K562 (cell line): Measurements from ENCODE around the gene LEUTX. TPM values are rescaled to one million over a fixed set of nuclear protein-coding genes. Genes with fewer than 3 reads are reported as not detected.
A peak's percentile ranks its signal among the peaks of the same experiment; 100 is the strongest.

ENCODE experiments used
- AFF1 ChIP-seq, 2 experiments: fragments of 450-650 bp; IDR thresholded peaks; 2 replicates each; pipeline ENCODE4 v1.6.1; 2018; ENCODE audit warnings: mild to moderate bottlenecking in 2 of 2, low read depth in 1 of 2; ENCODE audit not compliant: partially characterized antibody in 2 of 2
- BACH1 ChIP-seq: fragments of 200-800 bp; sonication (Bioruptor generic); IDR thresholded peaks from 2 replicates; pipeline ENCODE4 v1.6.1; 2016; ENCODE audit warnings: missing genetic modification characterization, missing compliant biosample characterization
- BMI1 ChIP-seq: fragments of 150-350 bp; IDR thresholded peaks from 2 replicates; pipeline ENCODE4 v1.6.1; 2014; ENCODE audit warnings: low read length
- CHAMP1 ChIP-seq: fragments of 450-650 bp; IDR thresholded peaks from 2 replicates; pipeline ENCODE4 v1.6.1; 2016; ENCODE audit warnings: mild to moderate bottlenecking
- KDM1A ChIP-seq, 2 experiments: fragments of 450-650 bp; IDR thresholded peaks; 2 replicates each; pipeline ENCODE4 v1.6.1; 2016; ENCODE audit warnings: mild to moderate bottlenecking in 2 of 2
- NFXL1 ChIP-seq: fragments of 450-650 bp; formaldehyde crosslinking; IDR thresholded peaks from 2 replicates; pipeline ENCODE4 v1.4.0; 2021; ENCODE audit warnings: mild to moderate bottlenecking
- NR2F6 ChIP-seq: fragments of 450-650 bp; formaldehyde crosslinking; IDR thresholded peaks from 2 replicates; pipeline ENCODE4 v1.4.0; 2020; ENCODE audit warnings: mild to moderate bottlenecking
- PRMT5 ChIP-seq: sonication (generic); formaldehyde crosslinking; IDR thresholded peaks from 2 replicates; pipeline ENCODE4 v1.5.0; 2020; ENCODE audit warnings: missing genetic modification reagents
- RBM14 ChIP-seq: fragments of 200-400 bp; formaldehyde crosslinking; IDR thresholded peaks from 2 replicates; pipeline ENCODE4 v1.6.1; 2018; ENCODE audit warnings: low read depth, mild to moderate bottlenecking, low read length, moderate library complexity, borderline replicate concordance; ENCODE audit not compliant: insufficient read depth
- SREBF1 ChIP-seq: fragments of 150-350 bp; IDR thresholded peaks from 2 replicates; pipeline ENCODE4 v1.6.1; 2014; ENCODE audit warnings: antibody characterized with exemption, low read depth, low read length, borderline replicate concordance
- TEAD2 ChIP-seq: fragments of 450-650 bp; IDR thresholded peaks from 2 replicates; pipeline ENCODE4 v1.6.1; 2016; ENCODE audit warnings: missing genetic modification characterization, control low read depth, missing compliant biosample characterization
- U2AF2 ChIP-seq: fragments of 200-400 bp; formaldehyde crosslinking; optimal IDR thresholded peaks from 2 replicates; pipeline ENCODE3; 2017; ENCODE audit warnings: low read depth, mild to moderate bottlenecking, low read length
- ZBTB1 ChIP-seq: sonication (generic); formaldehyde crosslinking; IDR thresholded peaks from 2 replicates; pipeline ENCODE4 v1.8.1; 2023; ENCODE audit warnings: missing genetic modification reagents, low read depth, mild to moderate bottlenecking, borderline replicate concordance
- ZFPM2 ChIP-seq: fragments of 250-450 bp; sonication (Bioruptor Pico); IDR thresholded peaks from 2 replicates; pipeline ENCODE4 v1.5.1; 2022; ENCODE audit warnings: mild to moderate bottlenecking
- ZNF175 ChIP-seq: fragments of 200-800 bp; sonication (Bioruptor generic); IDR thresholded peaks from 2 replicates; pipeline ENCODE4 v1.6.1; 2016; ENCODE audit warnings: low read depth, mild to moderate bottlenecking, missing genetic modification characterization, missing compliant biosample characterization
- ZNF217 ChIP-seq: sonication (generic); formaldehyde crosslinking; IDR thresholded peaks from 2 replicates; pipeline ENCODE4 v1.8.0; 2022; ENCODE audit warnings: mild to moderate bottlenecking, missing genetic modification reagents
- ZNF551 ChIP-seq: fragments of 250-450 bp; sonication (Bioruptor Pico); IDR thresholded peaks from 2 replicates; pipeline ENCODE4 v1.5.0; 2021; ENCODE audit warnings: mild to moderate bottlenecking, moderate library complexity
- ZNF589 ChIP-seq: fragments of 200-800 bp; sonication (Bioruptor generic); IDR thresholded peaks from 2 replicates; pipeline ENCODE4 v1.6.1; 2016; ENCODE audit warnings: low read depth, missing genetic modification characterization, missing compliant biosample characterization
- polyA plus RNA-seq, 8 experiments: library from polyadenylated mRNA; depleted of rRNA in 4 of 8; stranded (reverse) in 5 of 8; unstranded in 3 of 8; fragments of >200 nt; fragmentation: Nextera tagmentation in 2 of 8; fragmentation: Illumina TruSeq in 1 of 8; extraction: Ambion mirVana in 2 of 8; extraction: Trizol in 1 of 8; gene quantifications; 2 replicates each; pipeline versions ENCODE4 v1.2.1 to v1.2.3, GENCODE V29; 2011 to 2014; ENCODE audit warnings: inconsistent platforms in 1 of 8, missing spikeins in 1 of 8
- total RNA-seq, 7 experiments: library from RNA; depleted of rRNA in 6 of 7; stranded (reverse); fragments of >200 nt in 6 of 7; fragmentation: Illumina TruSeq in 2 of 7; extraction: Trizol in 2 of 7; gene quantifications; 2 replicates each; pipeline versions ENCODE4 v1.2.1 to v1.2.3, GENCODE V29; 2011 to 2021; ENCODE audit warnings: low replicate concordance in 1 of 7
- TF ChIP-seq, protein P1 (sequence below): fragments of 450-650 bp; IDR thresholded peaks from 2 replicates; pipeline ENCODE4 v1.6.1; 2016; ENCODE audit warnings: missing biosample characterization, missing genetic modification characterization

Gene LEUTX
- total and polyA plus RNA-seq, 9 of the 15 experiments (the other 6 are each of a cell fraction or from before 2014, with no cell fraction given), result not detected

DNA sequence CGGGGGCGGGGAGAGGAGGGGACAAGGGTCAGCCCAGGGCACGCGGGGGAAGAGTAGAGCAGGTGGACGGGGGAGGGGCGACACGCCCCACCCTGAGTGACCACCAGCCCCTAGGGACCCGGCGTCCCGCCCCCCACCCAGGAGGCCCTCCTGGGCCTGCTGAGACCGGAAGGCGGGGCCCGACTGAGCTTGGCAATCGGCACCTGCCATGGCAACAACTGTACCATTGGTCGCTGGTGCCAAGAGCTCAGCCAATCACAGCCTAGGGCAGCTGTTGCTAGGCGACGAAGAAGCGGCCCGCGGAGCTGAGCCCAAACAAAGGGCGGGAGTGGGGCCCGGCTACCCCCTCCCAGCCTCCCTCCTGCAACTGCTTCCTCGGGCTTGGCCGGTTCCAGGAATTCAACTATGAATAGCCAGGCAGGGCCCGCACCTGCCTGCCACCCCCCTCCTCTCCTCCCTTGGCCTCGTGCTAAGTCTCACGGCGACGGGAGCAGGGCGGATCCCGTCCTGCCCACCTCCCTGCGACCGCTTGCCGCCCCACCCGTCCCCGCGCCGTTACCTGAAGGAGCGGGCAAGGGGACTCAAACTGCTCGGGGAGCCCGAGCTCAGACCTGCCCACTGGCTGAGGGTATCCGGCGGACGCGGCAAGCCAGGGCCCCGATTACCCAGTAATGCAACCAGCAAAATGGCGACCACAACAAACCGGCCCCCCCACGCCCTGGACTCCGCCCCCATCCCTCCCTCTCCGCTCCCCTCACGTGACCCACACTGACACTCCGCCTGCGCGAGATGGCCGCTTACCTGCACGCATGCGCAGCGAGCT lies 55.0 kb downstream of the LEUTX start, which contains the start of gene DYRK1B (continued):
- no peak for TF ChIP-seq RBM14
- peak; percentile 83 for TF ChIP-seq BMI1
- TF ChIP-seq U2AF2, result no peak
- TF ChIP-seq ZFPM2 (CRISPR knock-in tag), result no peak
- no peak for TF ChIP-seq CHAMP1
- no peak for TF ChIP-seq TEAD2 (tag)
- TF ChIP-seq NR2F6 (CRISPR knock-in tag), result no peak
- no peak for TF ChIP-seq ZNF217
- TF ChIP-seq SREBF1, result no peak
- TF ChIP-seq AFF1 (IDR thresholded peaks at IDR 0.05; ENCODE audit: low read depth in 1 of 2, partially characterized antibody in 2 of 2), result peak in 1 of 2 experiments; percentile 60
- no peak for TF ChIP-seq ZNF589 (CRISPR knock-in tag)
- TF ChIP-seq PRMT5 (CRISPR knock-in tag), result no peak
- 0 out of 4 replicates have a peak, but pooled peaks of 1 of the 2 experiments have one; percentile 17 for TF ChIP-seq KDM1A (IDR thresholded peaks at IDR 0.05)
- no peak for TF ChIP-seq NFXL1 (CRISPR knock-in tag)
- no peak for TF ChIP-seq ZBTB1 (CRISPR knock-in tag)
- no peak for TF ChIP-seq BACH1 (tag)
- TF ChIP-seq, protein P1, sequence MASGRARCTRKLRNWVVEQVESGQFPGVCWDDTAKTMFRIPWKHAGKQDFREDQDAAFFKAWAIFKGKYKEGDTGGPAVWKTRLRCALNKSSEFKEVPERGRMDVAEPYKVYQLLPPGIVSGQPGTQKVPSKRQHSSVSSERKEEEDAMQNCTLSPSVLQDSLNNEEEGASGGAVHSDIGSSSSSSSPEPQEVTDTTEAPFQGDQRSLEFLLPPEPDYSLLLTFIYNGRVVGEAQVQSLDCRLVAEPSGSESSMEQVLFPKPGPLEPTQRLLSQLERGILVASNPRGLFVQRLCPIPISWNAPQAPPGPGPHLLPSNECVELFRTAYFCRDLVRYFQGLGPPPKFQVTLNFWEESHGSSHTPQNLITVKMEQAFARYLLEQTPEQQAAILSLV, result no peak
- no peak for TF ChIP-seq ZNF551
- no peak for TF ChIP-seq ZNF175
